Endothelial cell of umbilical vein (primary cell): ENCODE results near the gene LCE1F. TPM values are rescaled to one million over a fixed set of nuclear protein-coding genes. Genes with fewer than 3 reads are reported as not detected.

Experiments used
- BruUV-seq: library from RNA; stranded (reverse); fragments of 400-500 nt; replicated peaks from 2 replicates; lab custom pipeline; 2021; lab: Mats Ljungman, UMichigan
- CTCF ChIA-PET: fragments of 300-600, 350-600 bp; sonication (Branson Sonifier 250); formaldehyde crosslinking; loops from one replicate; lab custom pipeline; 2021; ENCODE audit warnings: antibody characterized with exemption, inconsistent platforms; lab: Charles Lee
- POLR2A ChIA-PET: fragments of 300-600, 350-600 bp; sonication (Branson Sonifier 250); formaldehyde crosslinking; loops from one replicate; lab custom pipeline; 2021; ENCODE audit warnings: antibody characterized with exemption, inconsistent platforms; lab: Charles Lee
- DNase-seq: peaks from one replicate; pipeline ENCODE4 v3.0.0-alpha.2; 2011; ENCODE audit warnings: low read depth, low spot score
- FAIRE-seq: peaks from 2 replicates; lab custom pipeline; 2011; peaks lifted over from hg19 to GRCh38; lab: Jason Lieb, UNC
- H2AFZ ChIP-seq: 2 replicates; pipeline ENCODE4 v1.6.0; 2012; ENCODE audit warnings: low read depth, low read length, control low read depth, inconsistent platforms
- H3K27ac ChIP-seq: 2 replicates; pipeline ENCODE4 v1.5.1; 2011; ENCODE audit warnings: low read depth, mild to moderate bottlenecking, control low read depth, low read length, moderate library complexity; ENCODE audit not compliant: insufficient read depth
- H3K27me3 ChIP-seq, 2 experiments: 2 replicates each; pipeline versions ENCODE4 v1.6.0 to v1.6.1; 2011; ENCODE audit warnings: low read length in 2 of 2, mixed read lengths in 1 of 2; ENCODE audit not compliant: control insufficient read depth in 2 of 2, insufficient read depth in 2 of 2
- H3K36me3 ChIP-seq, 2 experiments: 2 replicates in 1 of 2; 3 replicates in 1 of 2; pipeline ENCODE4 v1.5.1; 2011; ENCODE audit warnings: low read length in 2 of 2, mild to moderate bottlenecking in 1 of 2, moderate library complexity in 1 of 2; ENCODE audit not compliant: control insufficient read depth in 2 of 2, insufficient read depth in 2 of 2; ENCODE audit errors: extremely low read depth in 1 of 2
- H3K4me1 ChIP-seq: 3 replicates; pipeline ENCODE4 v1.5.1; 2011; ENCODE audit warnings: mild to moderate bottlenecking, low read length; ENCODE audit not compliant: control insufficient read depth, insufficient read depth; ENCODE audit errors: extremely low read depth
- H3K4me2 ChIP-seq: 2 replicates; pipeline ENCODE4 v1.6.1; 2011; ENCODE audit warnings: low read length, control low read depth, mixed read lengths; ENCODE audit not compliant: insufficient read depth
- H3K4me3 ChIP-seq, 3 experiments: fragments of 200-600 bp in 1 of 3; sonication (generic), shearing (Covaris generic) in 1 of 3; replicated peaks in 1 of 3; 2 replicates each; pipeline ENCODE4 v1.5.1; 2011 to 2016; ENCODE audit warnings: control low read depth in 3 of 3, low read length in 3 of 3, mild to moderate bottlenecking in 2 of 3, inconsistent platforms in 1 of 3, low read depth in 1 of 3, moderate library complexity in 1 of 3; ENCODE audit not compliant: insufficient read depth in 1 of 3
- H3K79me2 ChIP-seq: 2 replicates; pipeline ENCODE4 v1.6.0; 2012; ENCODE audit warnings: low read length, inconsistent platforms; ENCODE audit not compliant: control insufficient read depth, insufficient read depth
- H3K9ac ChIP-seq: replicated peaks from 2 replicates; pipeline ENCODE3; 2011; ENCODE audit warnings: low read length, control low read depth; ENCODE audit not compliant: insufficient read depth; ENCODE audit errors: extremely low read depth
- H3K9me1 ChIP-seq: replicated peaks from 3 replicates; pipeline ENCODE4 v1.6.0; 2011; ENCODE audit warnings: mild to moderate bottlenecking, low read length; ENCODE audit not compliant: control insufficient read depth, insufficient read depth; ENCODE audit errors: extremely low read depth
- H3K9me3 ChIP-seq: replicated peaks from 2 replicates; pipeline ENCODE4 v1.5.1; 2012; ENCODE audit warnings: low read length, inconsistent platforms; ENCODE audit not compliant: control insufficient read depth, insufficient read depth
- H4K20me1 ChIP-seq: replicated peaks from 2 replicates; pipeline ENCODE3; 2011; ENCODE audit warnings: mild to moderate bottlenecking, low read length; ENCODE audit not compliant: control insufficient read depth, insufficient read depth; ENCODE audit errors: extremely low read depth
- EZH2 ChIP-seq: IDR thresholded peaks from 2 replicates; pipeline ENCODE4 v1.6.1; 2012; ENCODE audit warnings: borderline replicate concordance, low read depth, mild to moderate bottlenecking, moderate library complexity, low read length, inconsistent platforms; ENCODE audit not compliant: severe bottlenecking
- FOS ChIP-seq: IDR thresholded peaks from 2 replicates; pipeline ENCODE4 v1.6.1; 2011; ENCODE audit warnings: mild to moderate bottlenecking, low read length, moderate library complexity, borderline replicate concordance; ENCODE audit not compliant: insufficient read depth
- GATA2 ChIP-seq: IDR thresholded peaks from 2 replicates; pipeline ENCODE4 v1.7.0; 2011; ENCODE audit warnings: low read depth, mild to moderate bottlenecking, moderate library complexity, mixed read lengths, low read length; ENCODE audit not compliant: insufficient read length, insufficient read depth
- JUN ChIP-seq: IDR thresholded peaks from 2 replicates; pipeline ENCODE4 v1.6.1; 2011; ENCODE audit warnings: borderline replicate concordance, low read depth; ENCODE audit not compliant: insufficient read length, insufficient read depth
- MYC ChIP-seq: IDR thresholded peaks from one replicate; pipeline ENCODE4 v1.6.1; 2011; ENCODE audit warnings: mild to moderate bottlenecking, low read depth, low read length
- POLR2A ChIP-seq: IDR thresholded peaks from 2 replicates; pipeline ENCODE4 v1.6.1; 2012; ENCODE audit warnings: low read depth, mild to moderate bottlenecking, control low read depth, low read length
- POLR2AphosphoS5 ChIP-seq: IDR thresholded peaks from 2 replicates; pipeline ENCODE4 v1.6.1; 2012; ENCODE audit warnings: low read depth, mild to moderate bottlenecking, control low read depth, low read length, moderate library complexity; ENCODE audit not compliant: insufficient read depth
- dilution Hi-C: fragments of 300-500 bp; cut with MboI; formaldehyde crosslinking; loops from one replicate; pipeline ENCODE4 v1.15.0; 2019; ENCODE audit warnings: low sequenced_read_pairs; ENCODE audit not compliant: extremely low pct_ligation_motif_present
- intact Hi-C: fragments of 100-400 bp; cut with micrococcal nuclease; formaldehyde crosslinking; loops from one replicate; pipeline ENCODE4 v1.10.0; 2022
- polyA plus RNA-seq, 4 experiments: library from polyadenylated mRNA; depleted of rRNA in 3 of 4; stranded (reverse) in 3 of 4; unstranded in 1 of 4; fragments of >200 nt; gene quantifications; 2 replicates each; pipeline versions ENCODE4 v1.2.1 to v1.2.3, GENCODE V29; 2011 to 2012; ENCODE audit warnings: missing spikeins in 1 of 4
- total RNA-seq: library from RNA; stranded (reverse); gene quantifications from 2 replicates; pipeline ENCODE4 v1.2.3, GENCODE V29; 2021
- TF ChIP-seq, protein P1 (sequence below): IDR thresholded peaks from 2 replicates; pipeline ENCODE4 v1.6.1; 2011; ENCODE audit not compliant: insufficient read depth, insufficient read length
- TF ChIP-seq, protein P2 (sequence below), 2 donors: IDR thresholded peaks; 1 replicate in 1 of 2; 2 replicates in 1 of 2; pipeline ENCODE4 v1.5.1; 2011; ENCODE audit warnings: low read length in 2 of 2, mild to moderate bottlenecking in 2 of 2, moderate library complexity in 2 of 2, control low read depth in 1 of 2, inconsistent platforms in 1 of 2, low read depth in 1 of 2; ENCODE audit not compliant: insufficient read depth in 1 of 2; ENCODE audit errors: extremely low read depth in 1 of 2

The LCE1F gene
- total and polyA plus RNA-seq, 2 donors (not counting 3 experiments of a cell fraction or from before 2014, with no cell fraction given): not detected

DNA sequence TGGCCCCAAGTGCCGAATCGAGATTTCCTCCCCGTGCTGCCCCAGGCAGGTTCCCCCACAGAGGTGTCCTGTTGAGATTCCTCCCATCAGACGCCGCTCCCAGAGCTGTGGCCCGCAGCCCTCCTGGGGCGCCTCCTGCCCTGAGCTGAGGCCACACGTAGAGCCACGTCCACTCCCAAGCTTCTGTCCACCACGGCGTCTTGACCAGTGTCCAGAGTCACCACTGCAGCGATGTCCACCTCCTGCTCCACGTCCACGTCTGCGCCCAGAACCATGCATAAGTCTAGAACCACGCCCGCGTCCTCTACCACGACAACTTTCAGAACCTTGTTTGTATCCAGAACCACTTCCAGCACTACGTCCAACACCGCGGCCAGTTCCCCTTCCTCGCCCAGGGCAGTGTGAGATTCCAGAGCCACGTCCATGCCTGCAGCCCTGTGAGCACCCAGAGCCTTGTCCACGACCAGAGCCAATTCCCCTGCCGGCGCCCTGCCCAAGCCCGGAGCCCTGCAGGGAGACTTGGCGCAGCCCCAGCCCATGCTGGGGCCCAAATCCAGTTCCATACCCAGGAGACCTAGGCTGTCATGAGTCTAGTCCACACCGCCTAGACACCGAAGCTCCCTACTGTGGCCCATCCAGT, 14.3 kb upstream of the LCE1F start:
- CTCF ChIA-PET: no interaction called here
- POLR2A ChIA-PET: no interaction called here
- DNase-seq (no peak), FAIRE-seq (no peak)
- BruUV-seq: no TSS peak
- no peaks in the 10 kb centered on the region for H4K20me1 ChIP-seq
- no peaks in the 10 kb centered on the region for H3K36me3 ChIP-seq
- TF ChIP-seq, protein P1, sequence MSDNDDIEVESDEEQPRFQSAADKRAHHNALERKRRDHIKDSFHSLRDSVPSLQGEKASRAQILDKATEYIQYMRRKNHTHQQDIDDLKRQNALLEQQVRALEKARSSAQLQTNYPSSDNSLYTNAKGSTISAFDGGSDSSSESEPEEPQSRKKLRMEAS: no peak
- no peak for TF ChIP-seq GATA2
- TF ChIP-seq FOS: no peak
- TF ChIP-seq JUN: no peak
- TF ChIP-seq, protein P2, sequence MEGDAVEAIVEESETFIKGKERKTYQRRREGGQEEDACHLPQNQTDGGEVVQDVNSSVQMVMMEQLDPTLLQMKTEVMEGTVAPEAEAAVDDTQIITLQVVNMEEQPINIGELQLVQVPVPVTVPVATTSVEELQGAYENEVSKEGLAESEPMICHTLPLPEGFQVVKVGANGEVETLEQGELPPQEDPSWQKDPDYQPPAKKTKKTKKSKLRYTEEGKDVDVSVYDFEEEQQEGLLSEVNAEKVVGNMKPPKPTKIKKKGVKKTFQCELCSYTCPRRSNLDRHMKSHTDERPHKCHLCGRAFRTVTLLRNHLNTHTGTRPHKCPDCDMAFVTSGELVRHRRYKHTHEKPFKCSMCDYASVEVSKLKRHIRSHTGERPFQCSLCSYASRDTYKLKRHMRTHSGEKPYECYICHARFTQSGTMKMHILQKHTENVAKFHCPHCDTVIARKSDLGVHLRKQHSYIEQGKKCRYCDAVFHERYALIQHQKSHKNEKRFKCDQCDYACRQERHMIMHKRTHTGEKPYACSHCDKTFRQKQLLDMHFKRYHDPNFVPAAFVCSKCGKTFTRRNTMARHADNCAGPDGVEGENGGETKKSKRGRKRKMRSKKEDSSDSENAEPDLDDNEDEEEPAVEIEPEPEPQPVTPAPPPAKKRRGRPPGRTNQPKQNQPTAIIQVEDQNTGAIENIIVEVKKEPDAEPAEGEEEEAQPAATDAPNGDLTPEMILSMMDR (IDR thresholded peaks at IDR 0.05; ENCODE audit: extremely low read depth in 1 of 2, insufficient read depth in 1 of 2, low read depth in 1 of 2, low read length in 2 of 2): no peak
- TF ChIP-seq POLR2AphosphoS5: no peak
- TF ChIP-seq MYC: no peak
- TF ChIP-seq POLR2A: no peak
- no peak for TF ChIP-seq EZH2
- H3K27me3 ChIP-seq: no peaks in the 10 kb centered on the region
- no peaks in the 10 kb centered on the region for H3K9me1 ChIP-seq
- no peak overlapping the region for H3K27ac ChIP-seq
- H3K9ac ChIP-seq: no peak overlapping the region
- no peaks in the 10 kb centered on the region for H3K79me2 ChIP-seq
- H3K4me2 ChIP-seq: no peak overlapping the region
- intact Hi-C loops: no loop called here
- H3K9me3 ChIP-seq: no peaks in the 10 kb centered on the region
- H3K4me1 ChIP-seq: no peaks in the 10 kb centered on the region
- H2AFZ ChIP-seq: no peak overlapping the region
- dilution Hi-C loops: no loop called here
- H3K4me3 ChIP-seq: no peak overlapping the region
